ENCODE results near the gene CERS6.

Gene CERS6

GRCh38 chr2:168801471-168801870 is 345.4 kb downstream of the CERS6 start:
- no peak for DNase-seq (ENCODE audit: low read depth in 2 of 2)

- DNase-seq (ENCODE audit: low read depth in 2 of 2), result no peak
These were observed 346.1 kb downstream of the CERS6 start, which contains the start of gene NOSTRIN for GRCh38 chr2:168801961-168802858. Gene NOSTRIN (plus strand): TSS chr2:168802637. CDS start chr2:168802647, 10 bp downstream.

DNA sequence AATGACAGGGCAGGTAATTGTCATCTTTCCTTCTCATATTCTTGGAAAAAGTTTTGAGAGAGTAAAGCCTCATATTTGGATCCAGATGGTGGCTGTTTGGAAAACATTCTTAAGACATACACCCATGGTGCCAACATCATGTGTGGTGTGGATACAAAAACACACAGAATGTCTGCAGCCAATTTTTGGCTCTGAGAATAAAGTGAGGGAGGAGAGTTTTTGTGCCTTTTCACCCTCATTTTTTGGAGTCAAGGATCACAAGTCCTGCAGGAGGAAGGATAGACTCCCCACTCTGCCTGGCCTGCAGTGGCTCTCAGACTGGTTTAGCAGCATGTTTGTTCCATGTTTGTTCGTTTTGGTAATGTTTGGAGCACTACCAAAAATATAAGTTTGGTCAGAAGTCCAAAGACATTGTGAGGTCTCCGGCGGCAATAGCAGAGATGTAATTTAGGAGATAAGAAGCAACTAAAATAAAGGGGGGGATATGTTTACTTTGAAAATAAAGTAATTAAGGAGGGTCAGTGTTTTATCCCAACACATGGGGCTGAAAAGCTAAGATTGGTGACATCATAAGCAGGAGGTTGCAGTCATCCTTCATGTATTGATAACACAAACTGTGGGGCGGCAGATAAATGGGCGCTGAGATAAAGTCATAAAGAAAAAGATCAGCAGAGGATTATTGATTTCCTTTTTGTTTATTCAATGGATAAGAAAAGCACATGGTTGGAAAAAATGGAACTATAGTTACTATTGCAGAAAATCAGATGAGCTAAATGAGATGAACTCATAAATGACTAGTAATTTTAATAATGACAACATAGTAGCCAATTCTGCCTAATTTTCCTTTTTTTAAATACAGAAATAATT is 347.0 kb downstream of the CERS6 start:
- no peak for DNase-seq (ENCODE audit: low read depth in 2 of 2)

- DNase-seq (ENCODE audit: low read depth in 2 of 2), result no peak
These were observed 348.1 kb downstream of the CERS6 start for GRCh38 chr2:168804214-168804613.

- no peak for DNase-seq (ENCODE audit: low read depth in 2 of 2)
These were observed 349.5 kb downstream of the CERS6 start for GRCh38 chr2:168805615-168806014.

GRCh38 chr2:168809537-168809936 is 353.5 kb downstream of the CERS6 start:
- no peak for DNase-seq (ENCODE audit: low read depth in 2 of 2)

- DNase-seq (ENCODE audit: low read depth in 2 of 2), result no peak
These were observed 354.2 kb downstream of the CERS6 start for GRCh38 chr2:168810235-168810634.

DNA sequence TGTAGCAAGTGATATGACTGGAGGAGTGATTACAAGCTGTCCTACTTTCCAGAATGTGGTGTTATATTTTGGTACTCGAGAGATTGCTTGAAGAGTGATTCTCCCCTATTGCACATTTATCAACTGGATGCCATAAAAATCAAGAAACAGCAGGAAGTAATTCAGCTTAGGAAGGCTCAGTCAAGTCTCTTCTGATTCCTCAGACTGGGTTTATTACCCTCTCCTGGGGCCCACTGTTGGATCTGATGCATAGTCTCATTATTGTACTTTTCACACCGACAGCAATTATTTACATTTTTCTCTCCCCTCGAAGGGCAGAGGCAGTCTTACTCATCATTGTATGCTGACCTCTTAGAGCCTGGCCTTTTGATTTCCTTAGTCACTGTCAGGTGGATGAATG is 355.6 kb downstream of the CERS6 start:
- no peak for DNase-seq (ENCODE audit: low read depth in 2 of 2)

DNA sequence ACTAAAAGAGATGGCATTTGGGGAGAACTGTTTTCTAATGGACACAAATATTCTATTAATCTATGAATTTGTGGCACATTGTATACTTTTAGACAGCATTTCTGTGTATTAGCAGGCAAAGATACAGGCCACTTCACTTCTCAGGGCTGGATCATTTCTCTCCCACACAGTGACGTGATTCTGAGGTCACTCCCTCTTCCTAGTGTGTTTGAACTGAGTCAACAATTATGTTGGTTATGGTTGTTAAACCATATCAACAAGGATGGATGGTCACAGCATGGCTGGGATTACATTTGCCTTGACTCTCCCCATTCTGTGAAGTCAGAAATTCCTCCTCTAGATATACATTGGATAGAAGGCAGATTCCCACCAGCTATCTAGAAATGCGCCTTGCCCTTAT is 358.0 kb downstream of the CERS6 start:
- DNase-seq (ENCODE audit: low read depth in 2 of 2), result no peak

- DNase-seq (ENCODE audit: low read depth in 2 of 2), result no peak
These were observed 359.2 kb downstream of the CERS6 start for GRCh38 chr2:168814939-168815907.

DNA sequence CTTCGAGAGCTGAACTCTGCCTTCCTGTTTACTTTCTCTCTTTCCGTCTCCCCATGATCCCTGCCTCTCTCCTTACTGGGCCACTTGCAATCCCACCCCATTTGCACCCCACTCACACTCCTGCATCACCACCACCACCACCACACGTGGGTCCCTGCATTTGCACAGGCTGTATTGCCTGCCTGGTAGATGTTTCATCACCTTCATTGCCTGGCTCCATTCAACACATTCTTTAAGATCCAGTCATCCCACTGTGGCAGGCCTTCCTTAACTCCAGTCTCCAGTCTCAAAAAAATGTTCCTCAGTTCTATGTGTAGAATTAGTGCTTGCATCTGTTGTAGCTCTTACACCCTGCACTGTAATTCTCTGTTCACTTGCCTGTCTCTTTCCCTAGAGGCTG is 360.3 kb downstream of the CERS6 start:
- no peak for DNase-seq (ENCODE audit: low read depth in 2 of 2)

DNA sequence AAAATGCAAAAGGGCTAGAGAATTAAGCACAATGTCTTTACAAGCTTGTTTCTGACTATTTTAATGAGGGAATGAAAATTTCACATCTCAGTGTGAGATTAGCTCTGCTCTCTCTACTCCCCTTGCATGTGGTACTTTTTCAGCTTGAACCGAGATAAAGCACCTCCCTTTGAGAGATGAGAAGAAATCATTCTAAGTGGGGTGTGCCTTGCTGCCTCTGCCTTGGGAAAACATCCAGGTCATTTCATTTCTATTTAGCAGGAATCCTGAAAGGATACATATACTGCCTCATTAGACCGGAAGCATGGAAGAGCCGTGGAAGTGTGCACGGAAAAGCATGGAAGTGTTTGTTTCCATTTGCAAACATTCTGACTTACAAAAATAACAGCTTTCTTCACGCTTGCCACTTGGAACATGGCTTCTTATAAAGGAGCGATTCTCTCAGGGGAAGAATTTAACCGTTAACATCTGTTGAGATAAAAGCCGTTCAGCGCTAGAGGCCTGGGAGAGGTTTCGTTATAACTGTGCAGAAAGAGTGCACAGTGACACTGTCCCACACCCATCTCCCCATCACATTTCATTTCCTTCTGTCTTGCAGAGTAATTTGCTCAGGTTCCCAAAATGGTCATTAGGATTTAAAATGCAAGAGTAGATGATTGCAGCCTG is 363.1 kb downstream of the CERS6 start:
- no peak for DNase-seq (ENCODE audit: low read depth in 2 of 2)

- DNase-seq (ENCODE audit: low read depth in 2 of 2), result no peak
These were observed 363.9 kb downstream of the CERS6 start for GRCh38 chr2:168819829-168820489.

- no peak for DNase-seq (ENCODE audit: low read depth in 2 of 2)
These were observed 365.5 kb downstream of the CERS6 start for GRCh38 chr2:168821577-168821976.

GRCh38 chr2:168821992-168822391 is 365.9 kb downstream of the CERS6 start:
- no peak for DNase-seq (ENCODE audit: low read depth in 2 of 2)

Data from stimulated activated CD4-positive, alpha-beta T cell treated with anti-CD3 and anti-CD28 coated beads, Interleukin-15, amount 100 ng/mL, for 48 hours (primary cell).